T47D (cell line): ENCODE measurements around the gene TBCEL.

Source experiments
- DNase-seq, 2 experiments: peaks; one replicate each; pipeline versions ENCODE4 v3.0.0 to v3.0.0-alpha.2; 2011 to 2012; ENCODE audit warnings: low read depth in 1 of 2, low spot score in 1 of 2
- JUND ChIP-seq: IDR thresholded peaks from 2 replicates; pipeline ENCODE4 v1.6.1; 2012; ENCODE audit warnings: low read depth
- in situ Hi-C: cut with HindIII; loops from 2 replicates; pipeline ENCODE4 v1.10.0; 2016; ENCODE audit warnings: low sequenced_read_pairs, low pct_unique_long_range_greater_than_20kb

TBCEL gene

GRCh38 chr11:121127809-121128208 lies 103.9 kb downstream of the TBCEL start:
- in situ Hi-C loops = no loop called here
- no peak for DNase-seq
- no peak for TF ChIP-seq JUND

GRCh38 chr11:121129362-121130340 lies 105.7 kb downstream of the TBCEL start:
- in situ Hi-C loops = no loop called here
- TF ChIP-seq JUND = no peak
- peak in 1 of 2 experiments; percentile 37 for DNase-seq

DNA sequence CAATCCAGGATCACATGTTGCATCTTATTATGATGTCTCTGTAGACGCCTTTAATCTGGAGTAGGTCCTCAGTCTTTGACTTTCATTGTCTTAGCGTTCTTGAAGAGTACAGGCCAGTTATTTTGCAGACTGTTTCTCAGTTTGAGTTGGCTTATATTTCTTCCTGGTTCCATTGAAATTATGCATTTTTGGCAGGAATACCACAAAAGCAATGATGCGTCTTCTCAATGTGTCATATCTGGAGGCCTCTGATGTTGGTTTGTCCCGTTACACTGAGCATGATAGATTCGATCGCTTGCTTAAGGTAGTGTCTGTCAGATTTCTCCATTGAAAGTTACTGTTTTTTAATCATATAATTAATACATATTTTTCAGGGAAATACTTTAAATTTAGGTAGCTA lies 107.8 kb downstream of the TBCEL start:
- TF ChIP-seq JUND = no peak
- DNase-seq = no peak
- in situ Hi-C loops = no loop called here

GRCh38 chr11:121132211-121132976 lies 108.5 kb downstream of the TBCEL start:
- in situ Hi-C loops = no loop called here
- DNase-seq = peak in 1 of 2 experiments; percentile 42
- no peak for TF ChIP-seq JUND

DNA sequence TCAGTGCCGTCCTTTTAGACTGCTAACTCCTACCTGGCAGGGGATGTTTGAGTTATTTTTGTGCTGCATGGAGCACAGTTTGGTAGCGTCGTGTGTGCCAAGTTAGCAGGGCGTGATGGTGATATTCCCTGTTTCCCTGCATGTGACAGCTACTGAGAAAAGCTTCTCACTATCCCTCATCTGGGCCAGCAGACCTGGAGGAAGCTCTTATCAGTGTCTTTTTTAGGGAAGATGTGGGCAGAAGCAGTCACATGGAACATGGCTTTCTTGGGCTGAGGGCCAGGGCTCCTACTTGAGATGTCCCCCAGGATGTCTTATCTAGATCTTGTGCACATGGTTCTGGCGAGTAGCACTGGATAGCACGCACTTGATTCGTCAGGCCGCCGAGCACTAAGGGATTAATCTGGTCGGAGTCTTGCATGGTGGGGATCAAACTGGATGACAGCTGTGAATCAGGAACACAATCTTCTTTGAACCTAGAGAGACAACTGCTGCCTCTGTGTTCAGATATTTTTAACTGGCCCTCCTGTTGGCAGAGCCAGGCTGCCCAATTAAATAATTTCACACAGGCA lies 110.9 kb downstream of the TBCEL start:
- TF ChIP-seq JUND = no peak
- in situ Hi-C loops = no loop called here
- no peak for DNase-seq

GRCh38 chr11:121137005-121137404 lies 113.1 kb downstream of the TBCEL start:
- in situ Hi-C loops = no loop called here
- no peak for DNase-seq
- TF ChIP-seq JUND = no peak

DNA sequence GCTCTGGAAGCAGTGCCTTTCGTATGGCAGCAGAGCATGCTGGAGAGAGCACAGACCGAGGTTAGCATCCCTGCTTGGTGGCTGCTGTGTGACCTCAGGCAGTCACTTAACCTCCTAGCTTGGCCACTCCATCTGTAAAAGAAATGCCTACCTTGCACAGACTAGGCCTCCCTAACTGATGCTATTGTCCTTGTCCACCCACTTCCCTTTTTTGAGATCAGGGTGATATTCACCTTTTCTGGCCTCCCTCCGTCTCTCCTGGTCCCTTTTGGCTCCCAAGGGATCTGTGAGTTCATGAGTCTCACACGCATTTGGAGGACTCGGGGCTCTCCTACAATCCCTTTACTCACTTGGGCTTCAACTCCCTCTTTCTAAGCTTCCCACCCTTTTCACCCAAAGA lies 114.4 kb downstream of the TBCEL start:
- no peak for TF ChIP-seq JUND
- in situ Hi-C loops = no loop called here
- no peak for DNase-seq

- DNase-seq = no peak
- in situ Hi-C loops = no loop called here
- no peak for TF ChIP-seq JUND
Observed at GRCh38 chr11:121140369-121140768, 116.5 kb downstream of the TBCEL start.
